ENCODE data around the gene PAEP. TPM values are rescaled to one million over a fixed set of nuclear protein-coding genes. Genes with fewer than 3 reads are reported as not detected.

PAEP gene
- total and polyA plus RNA-seq, 2 donors, result not detected

DNA sequence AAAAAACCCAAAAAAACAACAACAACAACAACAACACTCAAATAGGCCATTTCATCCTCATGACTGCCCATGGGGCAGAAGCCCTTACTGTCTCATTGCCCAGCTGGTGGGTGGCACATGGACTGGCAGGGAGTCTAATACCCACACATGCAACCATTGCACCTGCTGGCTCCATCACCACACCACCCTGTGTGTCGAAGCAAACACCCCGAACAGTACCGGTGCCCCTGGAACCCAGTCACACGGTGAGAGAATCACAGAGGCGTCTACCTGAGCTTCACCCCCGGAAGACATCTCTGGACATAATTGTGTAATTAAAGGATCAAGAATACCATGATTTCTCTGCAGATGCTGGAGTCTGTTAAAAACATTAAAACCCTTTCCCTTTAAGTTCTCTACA lies 6.5 kb downstream of the PAEP start:
- H3K27ac ChIP-seq (ENCODE audit: low read depth), result no peak overlapping the region
- H3K4me1 ChIP-seq (ENCODE audit: insufficient read depth), result no peaks in the 10 kb centered on the region
- WGBS, result 91% methylated on average over 6 of the region's 6 CpGs
- H3K36me3 ChIP-seq (ENCODE audit: insufficient read depth), result no peaks in the 10 kb centered on the region
- DNase-seq (ENCODE audit: extremely low spot score), result no peak
- no peak overlapping the region for H3K4me3 ChIP-seq (ENCODE audit: low read depth, low read length)

GRCh38 chr9:135570456-135570855 lies 8.9 kb downstream of the PAEP start:
- 51% methylated on average over 3 of the region's 3 CpGs for WGBS

GRCh38 chr9:135572233-135572632 lies 10.7 kb downstream of the PAEP start:
- Histone ChIP-seq H3K36me3 (ENCODE audit: insufficient read depth) (no peaks in the 10 kb centered on the region), H3K4me3 (ENCODE audit: low read depth, low read length) (no peak overlapping the region)
- WGBS, result 77% methylated on average over 2 of the region's 2 CpGs

More at GRCh38 chr9:135570456-135570855, 8.9 kb downstream of the PAEP start:
- H3K4me3 ChIP-seq (ENCODE audit: low read depth, low read length), result no peak overlapping the region
- no peak overlapping the region for H3K27ac ChIP-seq (ENCODE audit: low read depth)
- H3K36me3 ChIP-seq (ENCODE audit: insufficient read depth), result no peaks in the 10 kb centered on the region
- no peaks in the 10 kb centered on the region for H3K4me1 ChIP-seq (ENCODE audit: insufficient read depth)
- no peak for DNase-seq (ENCODE audit: extremely low spot score)

DNA sequence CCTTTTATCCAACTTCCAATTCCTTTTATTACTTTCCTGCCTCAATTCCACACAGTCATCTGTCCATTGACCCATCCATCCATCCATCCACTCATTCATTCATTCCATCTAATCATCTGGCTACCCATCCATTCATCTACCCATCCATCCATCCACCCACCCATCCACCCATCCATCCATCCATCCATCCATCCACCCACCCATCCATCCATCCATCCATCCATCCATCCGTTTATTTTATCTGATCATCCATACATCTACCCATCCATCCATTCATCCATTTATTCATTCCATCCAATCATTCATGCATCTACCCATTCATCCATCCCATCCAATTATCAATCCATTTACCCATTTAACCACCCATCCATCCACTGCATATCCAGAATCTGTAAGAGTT lies 11.6 kb downstream of the PAEP start:
- H3K4me1 ChIP-seq (ENCODE audit: insufficient read depth), result no peaks in the 10 kb centered on the region
- DNase-seq (ENCODE audit: extremely low spot score), result no peak
- no peaks in the 10 kb centered on the region for H3K36me3 ChIP-seq (ENCODE audit: insufficient read depth)
- H3K4me3 ChIP-seq (ENCODE audit: low read depth, low read length), result no peak overlapping the region
- 91% methylated on average over 1 of the region's 1 CpG for WGBS
- no peak overlapping the region for H3K27ac ChIP-seq (ENCODE audit: low read depth)

More at GRCh38 chr9:135572233-135572632, 10.7 kb downstream of the PAEP start:
- Histone ChIP-seq H3K4me1 (ENCODE audit: insufficient read depth) (no peaks in the 10 kb centered on the region), H3K27ac (ENCODE audit: low read depth) (no peak overlapping the region)
- no peak for DNase-seq (ENCODE audit: extremely low spot score)

GRCh38 chr9:135574331-135574730 lies 12.8 kb downstream of the PAEP start:
- WGBS, result 73% methylated on average over 14 of the region's 14 CpGs
- DNase-seq (ENCODE audit: extremely low spot score), result no peak
- Histone ChIP-seq H3K36me3 (ENCODE audit: insufficient read depth) (no peaks in the 10 kb centered on the region), H3K4me1 (ENCODE audit: insufficient read depth) (no peaks in the 10 kb centered on the region), H3K27ac (ENCODE audit: low read depth) (no peak overlapping the region), H3K4me3 (ENCODE audit: low read depth, low read length) (no peak overlapping the region)

DNA sequence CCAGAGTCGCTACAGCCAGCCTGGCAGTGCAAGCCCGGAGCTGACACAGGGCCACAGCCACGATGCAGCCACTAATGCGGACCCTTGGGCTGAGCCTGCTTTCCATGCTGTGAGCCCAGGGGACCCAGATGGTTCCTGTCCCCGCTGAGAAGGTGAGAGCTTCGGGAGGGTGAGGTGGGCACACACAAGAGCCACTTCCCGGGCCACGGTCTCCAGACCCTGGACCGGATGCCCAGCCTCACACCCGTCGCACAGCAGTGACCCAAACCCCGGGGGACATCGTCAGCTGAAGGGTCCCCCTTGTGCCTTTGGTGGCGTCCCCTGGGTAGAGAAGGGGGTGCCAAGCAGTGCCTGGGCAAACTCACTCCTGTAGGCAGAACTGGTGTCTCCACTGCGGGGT lies 13.4 kb downstream of the PAEP start:
- no peaks in the 10 kb centered on the region for H3K36me3 ChIP-seq (ENCODE audit: insufficient read depth)
- 90% methylated on average over 15 of the region's 15 CpGs for WGBS
- H3K4me1 ChIP-seq (ENCODE audit: insufficient read depth), result no peaks in the 10 kb centered on the region
- no peak overlapping the region for H3K4me3 ChIP-seq (ENCODE audit: low read depth, low read length)
- DNase-seq (ENCODE audit: extremely low spot score), result no peak
- no peak overlapping the region for H3K27ac ChIP-seq (ENCODE audit: low read depth)

DNA sequence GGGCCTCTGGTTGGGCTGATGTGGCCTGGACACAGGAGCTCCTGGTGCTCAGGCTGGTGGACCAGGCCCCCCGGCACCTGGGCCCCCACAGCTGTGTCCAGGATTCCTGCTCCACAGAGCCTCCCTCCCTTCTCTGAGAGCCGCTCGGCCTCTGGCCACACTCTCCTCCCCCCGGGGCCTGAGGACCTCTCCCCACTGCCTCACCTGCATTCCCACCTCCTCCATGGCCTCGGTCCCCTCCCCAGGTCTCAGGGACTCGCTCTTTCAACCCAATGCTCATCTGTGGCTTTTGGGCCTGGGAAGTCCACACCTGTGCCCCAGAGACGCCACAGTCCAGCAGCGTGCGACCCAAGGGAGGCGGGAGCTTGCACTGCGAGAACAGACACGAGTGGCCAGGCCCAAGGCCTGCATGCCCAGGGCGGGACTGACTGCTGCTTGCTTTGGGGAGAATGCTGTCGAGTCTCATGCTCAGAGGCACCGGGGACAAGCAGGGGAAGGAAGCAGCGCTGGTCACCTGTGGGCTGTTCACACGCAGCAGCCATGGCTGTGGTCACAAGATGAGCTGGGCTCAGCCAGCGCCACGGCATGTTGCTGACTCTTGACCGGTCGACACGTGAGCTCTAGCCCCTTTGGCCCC lies 14.6 kb downstream of the PAEP start:
- Histone ChIP-seq H3K27ac (ENCODE audit: low read depth) (no peak overlapping the region), H3K4me1 (ENCODE audit: insufficient read depth) (no peaks in the 10 kb centered on the region), H3K36me3 (ENCODE audit: insufficient read depth) (no peaks in the 10 kb centered on the region), H3K4me3 (ENCODE audit: low read depth, low read length) (no peak overlapping the region)
- 78% methylated on average over 22 of the region's 22 CpGs for WGBS
- no peak for DNase-seq (ENCODE audit: extremely low spot score)

DNA sequence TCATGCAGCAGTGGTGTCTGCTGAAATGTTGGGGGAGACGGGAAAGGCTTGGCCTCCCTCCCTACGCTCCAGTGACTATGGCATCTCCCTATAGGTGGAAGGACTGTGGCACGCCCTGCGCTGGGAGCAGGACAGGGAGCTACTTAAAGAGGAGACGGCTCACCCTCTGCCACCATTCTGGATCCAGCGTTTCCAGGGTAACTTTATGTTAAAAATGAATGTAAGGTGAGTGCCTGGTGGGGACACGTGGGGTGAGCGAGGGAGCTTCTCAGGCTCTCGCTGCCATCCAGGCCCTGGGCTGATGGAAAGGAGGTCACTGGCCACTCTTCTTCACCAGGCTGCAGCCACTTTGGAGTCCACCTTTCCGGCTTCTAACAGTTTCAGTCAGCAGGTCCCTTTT lies 15.7 kb downstream of the PAEP start:
- WGBS, result 82% methylated on average over 10 of the region's 10 CpGs
- Histone ChIP-seq H3K36me3 (ENCODE audit: insufficient read depth) (no peaks in the 10 kb centered on the region), H3K4me3 (ENCODE audit: low read depth, low read length) (no peak overlapping the region), H3K4me1 (ENCODE audit: insufficient read depth) (no peaks in the 10 kb centered on the region), H3K27ac (ENCODE audit: low read depth) (no peak overlapping the region)
- no peak for DNase-seq (ENCODE audit: extremely low spot score)

GRCh38 chr9:135579356-135579755 lies 17.8 kb downstream of the PAEP start:
- WGBS, result 37% methylated on average over 2 of the region's 2 CpGs
- Histone ChIP-seq H3K4me3 (ENCODE audit: low read depth, low read length) (no peak overlapping the region), H3K27ac (ENCODE audit: low read depth) (no peak overlapping the region), H3K4me1 (ENCODE audit: insufficient read depth) (no peaks in the 10 kb centered on the region), H3K36me3 (ENCODE audit: insufficient read depth) (no peaks in the 10 kb centered on the region)
- DNase-seq (ENCODE audit: extremely low spot score), result no peak

DNA sequence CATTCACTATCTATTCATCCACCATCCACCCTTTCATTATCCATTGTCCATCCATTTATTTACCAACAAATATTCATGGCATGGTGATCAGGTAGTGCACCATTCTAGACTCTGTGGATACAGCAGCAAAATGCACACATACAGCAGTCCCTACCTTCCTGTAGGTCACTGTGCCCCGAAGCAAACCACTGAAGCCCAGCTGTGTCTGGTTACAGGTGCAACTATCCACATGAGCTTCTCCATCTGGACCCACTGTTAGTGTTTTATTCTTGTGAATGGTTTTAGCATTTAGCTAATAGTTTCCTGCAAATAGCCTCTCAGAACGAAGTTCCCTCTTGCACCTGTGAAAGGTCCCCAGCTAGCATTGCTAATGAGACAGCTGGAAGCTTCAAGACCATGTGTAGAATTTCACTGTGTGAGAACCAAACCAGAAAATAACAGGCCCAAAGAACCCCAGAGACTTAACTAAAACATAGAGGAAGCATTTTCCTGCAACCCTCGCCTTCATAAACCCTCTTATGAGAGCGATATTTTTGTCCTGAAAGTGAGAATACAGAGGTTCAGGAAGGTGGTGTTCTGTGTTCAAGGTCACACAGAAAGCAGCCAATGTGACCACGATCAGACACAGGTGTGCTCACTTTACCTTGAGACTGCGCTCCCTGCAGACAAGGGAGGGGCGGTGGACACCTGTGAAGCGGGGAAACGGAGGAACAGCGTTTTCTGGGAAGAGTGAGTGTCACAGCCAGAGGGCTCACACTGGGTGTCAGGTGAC lies 18.5 kb downstream of the PAEP start:
- Histone ChIP-seq H3K27ac (ENCODE audit: low read depth) (no peak overlapping the region), H3K4me1 (ENCODE audit: insufficient read depth) (no peaks in the 10 kb centered on the region), H3K36me3 (ENCODE audit: insufficient read depth) (no peaks in the 10 kb centered on the region), H3K4me3 (ENCODE audit: low read depth, low read length) (no peak overlapping the region)
- no peak for DNase-seq (ENCODE audit: extremely low spot score)
- 77% methylated on average over 10 of the region's 10 CpGs for WGBS

GRCh38 chr9:135580664-135581380 lies 19.3 kb downstream of the PAEP start:
- no peak for DNase-seq (ENCODE audit: extremely low spot score)
- Histone ChIP-seq H3K27ac (ENCODE audit: low read depth) (no peak overlapping the region), H3K4me3 (ENCODE audit: low read depth, low read length) (no peak overlapping the region), H3K36me3 (ENCODE audit: insufficient read depth) (no peaks in the 10 kb centered on the region), H3K4me1 (ENCODE audit: insufficient read depth) (no peaks in the 10 kb centered on the region)
- WGBS, result 84% methylated on average over 11 of the region's 11 CpGs

DNA sequence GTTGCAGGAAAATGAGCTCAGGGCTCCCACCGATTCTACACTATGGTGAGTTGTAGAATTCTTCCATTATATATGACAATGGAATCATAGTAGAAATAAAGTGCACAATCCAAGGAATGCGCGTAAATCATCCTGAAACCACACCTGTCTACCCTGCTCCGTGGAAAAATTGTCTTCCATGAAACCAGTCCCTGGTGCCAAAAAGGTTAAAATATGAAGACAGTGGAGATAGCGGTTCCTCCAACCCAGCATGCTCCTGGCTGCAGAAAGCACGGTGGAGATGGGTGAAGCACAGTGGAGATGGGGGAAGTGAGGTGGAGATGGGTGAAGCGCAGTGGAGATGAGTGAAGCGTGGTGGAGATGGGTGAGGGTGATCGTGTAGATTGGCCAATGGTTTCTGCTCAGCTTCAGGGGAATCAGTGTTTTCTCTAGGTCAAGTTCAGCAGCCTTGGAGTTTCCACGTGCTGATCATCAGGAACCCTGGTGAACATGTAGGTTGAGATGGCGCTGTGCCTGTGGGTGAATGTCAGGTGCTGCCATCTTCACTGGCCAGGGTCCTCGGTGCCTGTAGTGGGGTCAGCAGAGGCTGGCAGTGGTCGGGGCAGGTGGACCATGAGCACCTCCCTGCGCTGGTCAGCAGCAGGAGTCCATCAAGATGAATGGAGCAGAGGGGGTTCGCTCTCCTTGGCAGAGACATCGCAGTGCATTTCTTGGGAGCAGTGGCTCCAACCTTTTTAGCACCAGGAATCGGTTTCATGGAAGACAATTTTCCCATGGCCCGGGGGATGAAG lies 20.3 kb downstream of the PAEP start:
- no peaks in the 10 kb centered on the region for H3K36me3 ChIP-seq (ENCODE audit: insufficient read depth)
- no peak overlapping the region for H3K4me3 ChIP-seq (ENCODE audit: low read depth, low read length)
- 86% methylated on average over 18 of the region's 18 CpGs for WGBS
- H3K4me1 ChIP-seq (ENCODE audit: insufficient read depth), result no peaks in the 10 kb centered on the region
- no peak for DNase-seq (ENCODE audit: extremely low spot score)
- no peak overlapping the region for H3K27ac ChIP-seq (ENCODE audit: low read depth)

DNA sequence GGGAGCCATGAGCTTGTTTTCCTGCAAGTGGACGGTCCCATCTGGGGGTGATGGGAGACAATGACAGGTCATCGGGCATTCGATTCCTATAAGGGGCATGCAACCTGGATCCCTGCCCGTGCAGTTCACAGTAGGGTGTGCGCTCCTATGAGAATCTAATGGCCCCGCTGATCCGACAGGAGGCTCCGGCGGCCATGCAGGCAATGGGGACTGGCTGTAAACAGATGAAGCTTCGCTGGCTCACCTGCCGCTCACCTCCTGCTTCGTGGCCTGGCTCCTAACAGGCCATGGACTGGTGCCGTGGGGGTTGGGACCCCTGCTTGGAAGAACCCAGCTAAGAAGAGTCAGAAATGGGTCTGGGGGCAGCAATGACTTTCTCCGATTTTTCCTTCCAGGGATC lies 21.0 kb downstream of the PAEP start:
- WGBS, result 91% methylated on average over 14 of the region's 14 CpGs
- Histone ChIP-seq H3K36me3 (ENCODE audit: insufficient read depth) (no peaks in the 10 kb centered on the region), H3K27ac (ENCODE audit: low read depth) (no peak overlapping the region), H3K4me3 (ENCODE audit: low read depth, low read length) (no peak overlapping the region), H3K4me1 (ENCODE audit: insufficient read depth) (no peaks in the 10 kb centered on the region)
- DNase-seq (ENCODE audit: extremely low spot score), result no peak

Measured in urinary bladder (tissue), 4 donors.